MM.1S (cell line): ENCODE measurements around the gene DECR2.
A peak's percentile ranks its signal among the peaks of the same experiment; 100 is the strongest.

Experiments
- DNase-seq: peaks from one replicate; pipeline ENCODE4 v3.0.0-alpha.2; 2015
- H2AFZ ChIP-seq: fragments of 300-600 bp; sonication (generic); 2 replicates; pipeline ENCODE4 v1.6.0; 2016; ENCODE audit warnings: antibody characterized with exemption, low read length
- H3F3A ChIP-seq: fragments of 300-600 bp; sonication (generic); 2 replicates; pipeline ENCODE4 v1.6.1; 2016; ENCODE audit warnings: mild to moderate bottlenecking, antibody characterized with exemption, low read length, moderate library complexity, mixed read lengths; ENCODE audit not compliant: insufficient read depth
- H3K27ac ChIP-seq: fragments of 300-600 bp; sonication (generic); 2 replicates; pipeline ENCODE4 v1.5.1; 2016; ENCODE audit warnings: mild to moderate bottlenecking, low read length
- H3K27me3 ChIP-seq: fragments of 300-600 bp; sonication (generic); replicated peaks from 2 replicates; pipeline ENCODE4 v1.6.0; 2016; ENCODE audit warnings: low read length; ENCODE audit not compliant: insufficient read depth
- H3K36me3 ChIP-seq: fragments of 300-600 bp; sonication (generic); replicated peaks from 2 replicates; pipeline ENCODE4 v1.6.1; 2016; ENCODE audit warnings: mild to moderate bottlenecking, low read length, mixed read lengths; ENCODE audit not compliant: insufficient read depth
- H3K4me1 ChIP-seq: fragments of 300-600 bp; sonication (generic); 2 replicates; pipeline ENCODE4 v1.6.1; 2016; ENCODE audit warnings: low read length, mixed read lengths
- H3K4me2 ChIP-seq: fragments of 300-600 bp; sonication (generic); 2 replicates; pipeline ENCODE4 v1.6.0; 2016; ENCODE audit warnings: low read depth, low read length
- H3K4me3 ChIP-seq: fragments of 300-600 bp; sonication (generic); 2 replicates; pipeline ENCODE4 v1.5.1; 2016; ENCODE audit warnings: low read length, mixed read lengths
- H3K79me2 ChIP-seq: fragments of 300-600 bp; sonication (generic); 2 replicates; pipeline ENCODE4 v1.6.1; 2016; ENCODE audit warnings: mixed run types, low read length, mixed read lengths
- H3K9ac ChIP-seq: fragments of 300-600 bp; sonication (generic); 2 replicates; pipeline ENCODE4 v1.6.1; 2016; ENCODE audit warnings: low read length, mixed read lengths
- H3K9me2 ChIP-seq: fragments of 300-600 bp; sonication (generic); replicated peaks from 2 replicates; pipeline ENCODE4 v1.6.1; 2016; ENCODE audit warnings: mild to moderate bottlenecking, low read length, mixed read lengths; ENCODE audit not compliant: insufficient read depth
- H3K9me3 ChIP-seq: fragments of 300-600 bp; sonication (generic); replicated peaks from 2 replicates; pipeline ENCODE4 v1.6.1; 2016; ENCODE audit warnings: mild to moderate bottlenecking, low read length, mixed read lengths; ENCODE audit not compliant: insufficient read depth
- H4K20me1 ChIP-seq: fragments of 300-600 bp; sonication (generic); 2 replicates; pipeline ENCODE4 v1.6.1; 2016; ENCODE audit warnings: mild to moderate bottlenecking, low read length, moderate library complexity, mixed read lengths; ENCODE audit not compliant: insufficient read depth
- CTCF ChIP-seq: fragments of 300-600 bp; sonication (generic); IDR thresholded peaks from 2 replicates; pipeline ENCODE4 v1.5.1; 2016; ENCODE audit warnings: antibody characterized with exemption, low read length, mixed read lengths
- EZH2 ChIP-seq: fragments of 300-600 bp; sonication (generic); optimal IDR thresholded peaks from 2 replicates; pipeline ENCODE3; 2017; ENCODE audit warnings: low read depth, mild to moderate bottlenecking, antibody characterized with exemption, low read length, mixed read lengths
- EZH2phosphoT487 ChIP-seq: fragments of 300-600 bp; sonication (generic); IDR thresholded peaks from 2 replicates; pipeline ENCODE4 v1.6.1; 2018; ENCODE audit warnings: antibody characterized with exemption, low read length

The DECR2 gene

GRCh38 chr16:379183-379960 lies 22.3 kb upstream of the DECR2 start:
- Histone ChIP-seq H2AFZ (no peak overlapping the region), H3K9me2 (no peaks in the 10 kb centered on the region), H3K36me3 (no peaks in the 10 kb centered on the region), H3K4me3 (no peak overlapping the region), H3K9ac (no peak overlapping the region), H4K20me1 (no peaks in the 10 kb centered on the region), H3F3A (no peaks in the 10 kb centered on the region), H3K27ac (no peak overlapping the region), H3K4me2 (no peak overlapping the region), H3K79me2 (peaks cover 29% of the 10 kb centered on the region), H3K9me3 (no peaks in the 10 kb centered on the region), H3K4me1 (0 out of 2 replicates have a peak, but pooled peaks cover 3% of the 10 kb centered on the region), H3K27me3 (no peaks in the 10 kb centered on the region)
- DNase-seq = no peak
- TF ChIP-seq CTCF (no peak), EZH2 (no peak), EZH2phosphoT487 (no peak)

DNA sequence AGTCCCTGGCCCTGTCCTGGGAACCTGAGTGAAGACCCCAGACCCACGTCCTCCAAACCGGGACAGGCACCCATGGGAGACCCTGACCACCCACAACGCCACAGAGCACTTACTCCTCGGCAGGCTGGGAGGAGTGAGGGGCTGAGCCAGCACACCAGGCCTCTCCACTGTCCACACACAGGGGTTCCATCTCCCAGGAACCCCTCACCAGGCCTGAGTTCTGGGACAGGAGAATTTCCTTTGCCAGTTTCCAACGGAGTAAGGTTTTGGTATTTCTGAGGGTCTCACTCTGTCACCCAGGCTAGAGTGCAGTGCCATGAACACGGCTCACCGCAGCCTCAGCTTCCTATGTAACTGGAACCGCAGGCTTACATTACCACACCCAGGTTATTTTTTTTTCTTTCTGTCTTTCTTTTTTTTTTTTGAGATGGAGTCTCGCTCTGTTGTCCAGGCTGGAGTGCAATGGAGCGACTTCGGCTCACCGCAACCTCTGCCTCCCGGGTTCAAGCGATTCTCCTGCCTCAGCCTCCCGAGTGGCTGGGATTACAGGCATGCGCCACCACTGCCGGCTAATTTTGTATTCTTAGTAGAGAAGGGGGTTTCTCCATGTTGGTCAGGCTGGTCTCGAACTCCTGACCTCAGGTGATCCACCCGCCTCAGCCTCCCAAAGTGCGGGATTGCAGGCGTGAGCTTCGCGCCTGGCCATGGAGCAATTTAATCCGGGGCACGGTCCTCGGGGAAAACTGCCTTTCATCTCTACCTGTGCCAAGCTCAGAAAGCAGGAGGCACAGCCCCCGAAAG lies 21.5 kb upstream of the DECR2 start:
- Histone ChIP-seq H3K9ac (no peak overlapping the region), H2AFZ (no peak overlapping the region), H3K27me3 (no peaks in the 10 kb centered on the region), H3K79me2 (peaks cover 29% of the 10 kb centered on the region), H3K36me3 (no peaks in the 10 kb centered on the region), H3K4me3 (no peak overlapping the region), H3K9me2 (no peaks in the 10 kb centered on the region), H3F3A (no peaks in the 10 kb centered on the region), H3K4me1 (0 out of 2 replicates have a peak, but pooled peaks cover 3% of the 10 kb centered on the region), H4K20me1 (no peaks in the 10 kb centered on the region), H3K4me2 (peak overlapping the region; percentile 96; the same call in 1 of the 2 replicates), H3K9me3 (no peaks in the 10 kb centered on the region), H3K27ac (no peak overlapping the region)
- DNase-seq = no peak
- TF ChIP-seq EZH2phosphoT487 (no peak), EZH2 (no peak), CTCF (no peak)

DNA sequence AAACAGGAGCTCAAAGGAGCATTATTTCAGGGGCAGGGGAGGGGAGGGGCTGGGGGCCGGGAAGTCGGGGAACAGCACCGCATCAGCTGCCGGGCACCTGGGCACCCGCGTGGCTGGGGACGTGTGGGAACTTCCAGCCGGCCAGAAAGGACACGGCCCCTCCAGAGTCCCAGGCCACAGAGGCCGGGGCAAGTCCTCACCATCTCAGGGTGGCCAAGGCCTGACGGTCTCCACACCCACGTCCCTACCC lies 21.0 kb upstream of the DECR2 start:
- H2AFZ ChIP-seq = no peak overlapping the region; the same call in 1 of the 2 replicates
- TF ChIP-seq EZH2 = no peak
- no peak overlapping the region for H3K27ac ChIP-seq
- no peaks in the 10 kb centered on the region for H4K20me1 ChIP-seq
- H3K79me2 ChIP-seq = peaks cover 29% of the 10 kb centered on the region
- peak overlapping the region; percentile 74; the same call in 1 of the 2 replicates for H3K9ac ChIP-seq
- H3F3A ChIP-seq = no peaks in the 10 kb centered on the region
- no peaks in the 10 kb centered on the region for H3K27me3 ChIP-seq
- no peaks in the 10 kb centered on the region for H3K9me3 ChIP-seq
- DNase-seq = no peak
- 0 out of 2 replicates have a peak, but pooled peaks cover 3% of the 10 kb centered on the region for H3K4me1 ChIP-seq
- H3K36me3 ChIP-seq = no peaks in the 10 kb centered on the region
- no peaks in the 10 kb centered on the region for H3K9me2 ChIP-seq
- peak overlapping the region; percentile 96 for H3K4me2 ChIP-seq
- H3K4me3 ChIP-seq = peak overlapping the region; percentile 82
